Activated naive CD8-positive, alpha-beta T cell (primary cell): ENCODE data around the gene PISD.
"Not testable (repeated sequence)": the region's sequence is repeated elsewhere in the genome, so short reads cannot be mapped to it uniquely, and the experiment has no call there.

Experiments
- H3K27ac Mint-ChIP-seq: one replicate; pipeline ENCODE4 v1.8.0; 2021; ENCODE audit warnings: mixed read lengths
- H3K27me3 Mint-ChIP-seq: one replicate; pipeline ENCODE4 v1.8.0; 2021; ENCODE audit warnings: mixed read lengths
- H3K36me3 Mint-ChIP-seq: one replicate; pipeline ENCODE4 v1.8.0; 2021; ENCODE audit warnings: mixed read lengths
- H3K4me1 Mint-ChIP-seq: one replicate; pipeline ENCODE4 v1.8.0; 2021; ENCODE audit warnings: low read depth, mixed read lengths
- H3K4me3 Mint-ChIP-seq: one replicate; pipeline ENCODE4 v1.8.0; 2021; ENCODE audit warnings: mild to moderate bottlenecking, mixed read lengths
- H3K9me3 Mint-ChIP-seq: one replicate; pipeline ENCODE4 v1.8.0; 2021; ENCODE audit warnings: low read depth, mixed read lengths

PISD gene

DNA sequence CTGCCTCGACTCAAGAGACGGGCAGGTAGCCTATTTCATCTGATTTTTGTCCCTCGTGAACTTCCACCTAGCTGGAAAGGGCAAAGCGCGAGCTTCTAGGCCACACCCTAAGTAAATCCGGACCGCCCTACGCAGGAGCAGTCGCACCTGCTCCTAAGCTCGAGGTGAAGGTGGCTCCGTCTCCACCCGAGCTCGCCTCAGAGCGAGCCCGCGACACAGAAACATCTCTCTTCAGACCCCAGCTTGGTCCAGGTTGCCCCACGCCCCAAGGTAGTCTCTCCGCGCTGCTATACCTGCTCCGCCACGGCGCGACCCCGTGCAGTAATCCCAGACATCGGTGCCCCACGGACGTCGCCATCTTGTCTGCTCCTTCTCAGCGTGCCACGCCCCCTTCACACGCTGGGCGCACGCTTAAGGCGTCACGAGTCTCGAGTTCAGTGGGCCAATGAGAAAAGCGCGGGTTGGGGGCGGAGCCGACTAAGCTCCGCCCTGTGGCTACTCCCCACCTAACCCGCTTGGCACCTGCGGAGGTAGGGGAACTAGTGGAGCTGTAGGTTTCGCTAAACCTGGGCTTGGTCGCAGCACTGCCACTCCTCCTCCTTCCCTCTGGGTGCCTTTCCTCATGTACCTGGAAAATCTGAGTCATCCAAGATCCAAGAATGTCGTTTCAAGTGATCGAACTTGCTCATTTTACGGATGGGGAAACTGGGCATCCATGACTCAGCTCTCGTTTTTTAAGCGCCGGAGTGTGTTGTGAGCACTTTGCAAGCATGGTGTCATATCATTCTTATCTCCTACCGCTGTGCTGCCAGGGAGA, at the start of gene PISD:
Gene PISD (minus strand): TSS at position 365 of the 817 bp plus-strand sequence. CDS start 7 bp downstream, at position 358.
- Mint-ChIP-seq H3K4me3 (peak within 1 kb of the TSS; percentile 99), H3K36me3 (no peaks in the 10 kb centered on the region), H3K27me3 (no peaks in the 10 kb centered on the region), H3K27ac (peak within 1 kb of the TSS; percentile 98), H3K4me1 (peaks cover 32% of the 10 kb centered on the region), H3K9me3 (no peaks in the 10 kb centered on the region)

DNA sequence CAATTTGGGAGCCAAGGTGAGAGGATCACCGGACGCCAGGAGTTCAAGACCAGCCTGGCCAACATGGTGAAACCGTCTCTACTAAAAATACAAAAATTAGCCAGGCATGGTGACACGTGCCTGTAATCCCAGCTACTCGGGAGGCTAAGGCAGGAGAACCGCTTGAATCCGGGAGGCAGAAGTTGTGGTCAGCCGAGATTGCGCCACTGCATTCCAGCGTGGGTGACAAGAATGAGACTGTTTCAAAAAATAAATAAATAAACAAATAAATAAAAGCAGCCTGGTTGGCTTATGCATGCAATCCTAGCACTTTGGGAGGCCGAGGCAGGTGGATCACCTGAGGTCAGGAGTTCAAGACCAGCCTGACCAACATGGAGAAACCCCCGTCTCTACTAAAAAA, 49.2 kb upstream of the PISD start:
- H3K27me3 Mint-ChIP-seq, H3K4me3 Mint-ChIP-seq, H3K4me1 Mint-ChIP-seq, H3K27ac Mint-ChIP-seq, H3K9me3 Mint-ChIP-seq: not testable (repeated sequence)
- peaks cover 16% of the 10 kb centered on the region for H3K36me3 Mint-ChIP-seq

DNA sequence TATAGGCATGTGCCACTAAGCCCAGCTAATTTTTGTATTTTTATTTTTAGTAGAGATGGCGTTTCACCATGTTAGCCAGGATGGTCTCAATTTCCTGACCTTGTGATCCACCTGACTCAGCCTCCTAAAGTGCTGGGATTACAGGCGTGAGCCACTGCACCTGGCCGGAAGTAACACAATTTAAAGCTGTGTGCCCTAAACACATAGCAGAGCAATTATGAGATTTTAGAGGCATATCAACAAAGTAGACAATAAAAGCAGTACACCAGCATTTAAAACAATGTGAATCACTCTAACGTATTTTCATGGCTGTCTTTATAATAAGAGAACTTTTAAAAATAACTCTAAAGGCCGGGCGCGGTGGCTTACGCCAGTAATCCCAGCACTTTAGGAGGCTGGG, 45.5 kb upstream of the PISD start:
- no peak overlapping the region for H3K4me3 Mint-ChIP-seq
- no peaks in the 10 kb centered on the region for H3K27me3 Mint-ChIP-seq
- H3K4me1 Mint-ChIP-seq: peaks cover 1% of the 10 kb centered on the region
- no peaks in the 10 kb centered on the region for H3K9me3 Mint-ChIP-seq
- no peak overlapping the region for H3K27ac Mint-ChIP-seq
- peaks cover 6% of the 10 kb centered on the region for H3K36me3 Mint-ChIP-seq

DNA sequence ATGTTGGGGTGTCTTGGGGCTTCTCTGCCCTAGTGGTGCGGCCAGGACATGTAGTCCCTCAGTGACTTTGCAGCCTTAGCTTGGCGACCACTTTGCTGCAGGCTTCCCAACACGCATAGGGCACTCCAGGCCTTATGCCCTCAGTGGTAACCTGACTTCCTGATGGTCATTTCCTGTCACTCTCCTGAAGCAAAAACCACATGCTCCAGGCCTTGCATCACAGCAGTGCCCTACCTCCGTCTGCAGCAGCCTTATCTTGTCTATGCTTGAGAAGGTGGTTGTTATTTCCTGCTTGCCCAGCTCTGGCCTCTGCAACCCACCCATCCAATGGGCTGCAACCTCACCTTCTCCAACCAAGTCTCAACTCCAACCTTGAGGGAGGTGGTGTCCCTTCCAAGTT, 33.4 kb upstream of the PISD start:
- Mint-ChIP-seq H3K27ac (peak overlapping the region; percentile 28), H3K9me3 (no peaks in the 10 kb centered on the region), H3K27me3 (no peaks in the 10 kb centered on the region), H3K36me3 (peaks cover 7% of the 10 kb centered on the region), H3K4me3 (no peak overlapping the region), H3K4me1 (peaks cover 14% of the 10 kb centered on the region)

DNA sequence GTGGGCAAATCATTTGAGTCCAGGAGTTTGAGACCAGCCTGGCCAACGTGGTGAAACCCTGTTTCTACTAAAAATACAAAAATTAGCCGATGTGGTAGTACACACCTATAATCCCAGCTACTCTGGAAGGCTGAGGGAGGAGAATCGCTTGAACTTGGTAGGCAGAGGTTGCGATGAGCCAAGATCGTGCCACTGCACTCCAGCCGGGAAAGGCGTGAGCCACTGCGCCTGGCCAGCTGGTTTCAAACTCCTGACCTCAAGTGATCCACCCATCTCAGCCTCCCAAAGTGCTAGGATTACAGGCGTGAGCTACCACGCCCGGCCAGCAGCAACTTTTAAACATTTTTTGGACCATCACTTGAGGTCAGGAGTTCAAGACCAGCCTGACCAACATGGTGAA, 32.0 kb upstream of the PISD start:
- H3K9me3 Mint-ChIP-seq, H3K4me3 Mint-ChIP-seq: not testable (repeated sequence)

DNA sequence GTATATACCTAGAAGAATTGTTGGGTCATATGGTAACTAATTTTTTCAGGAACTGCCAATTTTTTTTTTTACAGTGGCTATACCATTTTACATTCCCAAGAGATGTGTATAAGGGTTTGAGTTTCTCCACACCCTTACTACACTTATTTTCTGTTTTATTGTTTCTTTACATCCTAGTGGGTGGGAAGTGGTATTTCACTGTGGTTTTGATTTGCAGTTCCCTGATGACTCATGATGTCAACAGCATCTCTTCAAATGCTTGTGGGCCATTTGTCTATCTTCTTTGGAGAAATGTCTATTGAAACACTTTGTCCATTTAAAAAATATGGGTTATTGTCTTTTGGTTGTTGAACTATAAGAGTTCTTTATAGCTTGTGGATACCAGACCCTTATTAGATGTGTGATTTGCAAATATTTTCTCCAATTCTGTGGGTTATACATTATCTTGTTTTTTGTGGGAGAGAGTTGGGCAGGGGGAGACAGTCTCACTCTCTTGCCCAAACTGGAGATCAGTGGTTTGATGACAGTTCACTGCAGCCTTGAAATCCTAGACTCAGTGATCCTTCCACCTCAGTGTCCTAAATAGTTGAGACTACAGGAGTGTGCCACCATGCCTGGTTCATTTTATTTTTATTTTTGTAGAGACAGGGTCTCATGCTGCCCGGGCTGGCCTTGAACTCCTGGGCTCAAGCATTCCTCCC, 30.3 kb upstream of the PISD start:
- Mint-ChIP-seq H3K9me3 (no peaks in the 10 kb centered on the region), H3K4me1 (peaks cover 14% of the 10 kb centered on the region), H3K36me3 (peaks cover 7% of the 10 kb centered on the region), H3K4me3 (no peak overlapping the region), H3K27me3 (no peaks in the 10 kb centered on the region), H3K27ac (peak overlapping the region; percentile 51)

More for the DNA sequence above, 32.0 kb upstream of the PISD start:
- not testable (repeated sequence) for H3K27me3 Mint-ChIP-seq, H3K36me3 Mint-ChIP-seq, H3K27ac Mint-ChIP-seq
- H3K4me1 Mint-ChIP-seq: peaks cover 14% of the 10 kb centered on the region

DNA sequence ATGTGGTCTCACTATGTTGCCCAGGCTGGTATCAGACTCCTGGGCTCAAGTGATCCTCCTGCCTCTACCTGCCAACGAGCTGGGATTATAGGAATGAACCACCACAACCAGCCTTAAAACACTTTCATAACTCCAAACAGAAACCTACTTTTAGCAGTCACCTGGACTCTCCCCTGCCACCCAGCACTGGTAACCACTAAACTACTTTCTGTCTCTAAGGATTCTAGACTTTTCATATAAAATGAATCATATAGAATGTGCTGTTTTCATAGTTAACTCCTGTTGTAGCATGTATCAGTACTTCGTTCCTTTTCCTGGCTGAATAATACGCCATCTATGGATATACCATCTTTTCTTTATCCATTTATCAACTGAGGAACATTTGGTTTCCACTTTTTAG, 29.4 kb upstream of the PISD start:
- H3K4me3 Mint-ChIP-seq: no peak overlapping the region
- H3K9me3 Mint-ChIP-seq: no peaks in the 10 kb centered on the region

DNA sequence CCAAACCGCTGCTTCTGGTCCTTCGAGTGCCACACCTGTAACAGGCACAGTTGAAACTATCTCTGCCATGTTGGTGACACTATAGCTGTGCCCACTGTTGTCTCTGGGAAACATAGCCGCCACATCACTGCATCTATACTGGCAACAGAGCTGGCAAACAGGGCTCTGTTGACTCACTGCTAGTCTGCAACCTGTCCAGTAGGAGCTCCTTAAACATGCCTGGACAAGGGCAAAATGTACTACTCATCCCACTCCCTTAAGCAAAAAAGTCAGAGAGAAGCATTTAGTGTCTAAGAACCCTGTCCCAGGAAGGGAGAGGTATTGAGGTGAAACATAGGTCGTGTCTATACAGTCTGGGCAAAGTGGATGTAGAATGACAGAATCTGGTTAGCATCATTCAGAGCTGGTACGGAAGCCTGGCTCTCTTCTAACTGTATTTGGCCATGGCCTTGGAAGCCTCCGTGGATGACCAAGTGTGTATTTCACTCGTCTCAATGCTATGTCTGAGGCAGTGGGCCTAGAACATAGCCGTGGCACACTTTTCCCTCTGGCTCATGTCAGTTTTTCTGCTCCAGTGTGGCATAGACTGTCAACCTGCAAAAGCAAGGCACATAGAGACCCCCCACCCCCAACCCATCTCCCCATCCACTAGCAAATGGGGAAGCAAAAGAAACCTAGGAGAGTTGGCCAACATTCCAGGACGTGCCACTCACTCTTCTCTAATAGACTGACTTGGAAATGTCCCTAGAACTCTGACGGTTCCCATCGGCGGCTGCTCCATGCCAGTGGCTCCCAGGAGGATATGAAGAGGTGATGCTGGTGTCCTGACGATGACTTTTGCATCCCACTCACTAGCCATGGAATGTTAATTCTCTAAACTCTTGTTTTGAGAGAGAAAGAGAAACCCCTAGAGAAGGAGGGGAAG, 21.4 kb upstream of the PISD start:
- H3K27ac Mint-ChIP-seq: no peak overlapping the region

More for the DNA sequence above, 29.4 kb upstream of the PISD start:
- peaks cover 14% of the 10 kb centered on the region for H3K4me1 Mint-ChIP-seq
- no peaks in the 10 kb centered on the region for H3K27me3 Mint-ChIP-seq
- H3K36me3 Mint-ChIP-seq: peaks cover 7% of the 10 kb centered on the region
- H3K27ac Mint-ChIP-seq: no peak overlapping the region

DNA sequence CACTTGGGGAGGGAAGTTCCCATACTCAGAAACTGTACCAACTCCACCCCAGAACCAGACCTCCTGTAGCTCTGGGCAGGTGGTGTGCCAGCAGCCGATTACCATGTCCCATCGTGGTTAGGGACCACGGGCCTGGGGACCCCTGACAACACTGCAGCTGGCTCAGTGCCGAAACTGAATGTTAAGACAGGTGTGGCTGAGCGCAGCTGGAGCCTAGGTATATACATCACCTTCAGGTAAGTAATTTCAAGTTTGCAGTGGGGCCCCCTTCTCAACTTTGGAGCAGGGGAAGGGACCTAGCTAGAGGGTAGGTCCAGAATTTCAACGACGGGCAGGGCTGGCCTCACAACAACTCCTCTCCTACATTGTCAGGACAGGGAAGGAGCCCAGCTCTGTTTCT, 20.7 kb upstream of the PISD start:
- Mint-ChIP-seq H3K36me3 (no peaks in the 10 kb centered on the region), H3K27me3 (no peaks in the 10 kb centered on the region), H3K27ac (no peak overlapping the region), H3K9me3 (no peaks in the 10 kb centered on the region), H3K4me1 (peaks cover 2% of the 10 kb centered on the region), H3K4me3 (no peak overlapping the region)

More for the DNA sequence above, 21.4 kb upstream of the PISD start:
- no peaks in the 10 kb centered on the region for H3K27me3 Mint-ChIP-seq
- no peaks in the 10 kb centered on the region for H3K9me3 Mint-ChIP-seq
- no peaks in the 10 kb centered on the region for H3K36me3 Mint-ChIP-seq
- no peaks in the 10 kb centered on the region for H3K4me1 Mint-ChIP-seq
- H3K4me3 Mint-ChIP-seq: no peak overlapping the region

DNA sequence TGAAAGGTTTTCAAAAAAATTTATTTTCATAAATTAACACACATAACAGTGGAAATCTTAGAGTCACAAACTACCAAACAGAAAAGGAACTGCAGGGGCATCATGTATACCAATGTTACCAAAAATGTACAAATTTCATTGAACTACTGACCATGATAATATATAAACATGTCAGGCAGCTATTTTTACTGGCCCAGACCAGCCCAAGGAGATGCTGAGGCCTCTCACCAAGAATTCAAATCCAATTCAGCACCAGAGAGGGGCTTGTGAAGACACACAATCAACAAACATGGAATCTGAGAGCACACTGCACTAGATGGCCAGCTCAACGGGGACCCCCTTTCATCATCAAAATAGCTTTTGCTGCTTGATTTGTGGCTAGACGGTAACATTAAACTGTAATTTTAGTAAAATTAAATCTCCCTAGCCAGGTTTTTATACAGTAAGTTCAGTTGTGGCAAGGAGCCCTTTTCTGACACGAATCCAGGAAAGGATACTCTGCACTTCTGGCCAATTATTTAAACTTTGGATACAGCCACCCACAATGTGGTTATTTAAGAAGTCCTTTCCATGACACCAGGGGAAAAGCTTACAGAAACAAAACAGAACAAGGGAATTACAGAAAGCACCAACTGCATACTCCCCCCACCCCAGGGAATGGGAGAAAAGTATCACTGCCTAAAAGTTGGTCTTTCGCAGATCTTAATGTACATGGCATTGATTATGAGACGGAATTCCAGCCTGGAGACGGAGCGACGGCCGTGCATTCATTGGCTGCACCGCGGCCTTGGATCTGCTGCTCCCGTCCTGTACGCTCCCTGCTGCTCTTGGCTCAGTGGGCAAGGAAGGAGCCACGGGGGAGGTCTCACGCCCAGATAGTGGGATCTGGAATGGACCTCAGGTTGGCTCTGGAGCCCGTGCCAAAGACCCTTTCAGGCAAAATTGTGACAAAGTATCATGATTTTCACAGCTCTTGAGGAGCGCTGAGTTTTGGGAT, 19.6 kb upstream of the PISD start:
- Mint-ChIP-seq H3K27ac (no peak overlapping the region), H3K4me1 (peaks cover 6% of the 10 kb centered on the region), H3K9me3 (no peaks in the 10 kb centered on the region), H3K27me3 (no peaks in the 10 kb centered on the region), H3K36me3 (no peaks in the 10 kb centered on the region), H3K4me3 (no peak overlapping the region)

DNA sequence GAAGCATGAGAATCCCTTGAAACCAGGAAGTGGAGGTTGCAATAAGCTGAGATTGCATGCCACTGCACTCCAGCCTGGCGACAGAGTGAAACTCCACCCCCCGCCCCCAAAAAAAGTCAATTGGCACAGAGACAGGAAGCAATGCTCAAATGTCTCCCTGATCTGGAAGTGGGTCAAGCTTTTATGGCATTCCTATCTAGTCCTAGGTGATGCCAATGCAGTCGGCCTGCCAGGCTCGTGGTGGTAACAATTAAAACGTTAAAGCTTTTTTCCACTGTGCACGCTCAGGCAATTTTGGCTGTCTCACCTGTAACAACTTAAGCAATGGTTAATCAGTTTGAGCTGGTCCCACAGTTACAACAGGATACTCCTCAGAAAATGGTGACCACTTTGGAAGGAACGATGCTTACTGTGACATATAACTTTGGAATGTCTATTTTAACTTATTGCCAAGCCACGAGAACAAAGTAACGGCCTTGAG, 18.9 kb upstream of the PISD start:
- H3K27ac Mint-ChIP-seq: no peak overlapping the region
- H3K36me3 Mint-ChIP-seq: no peaks in the 10 kb centered on the region

DNA sequence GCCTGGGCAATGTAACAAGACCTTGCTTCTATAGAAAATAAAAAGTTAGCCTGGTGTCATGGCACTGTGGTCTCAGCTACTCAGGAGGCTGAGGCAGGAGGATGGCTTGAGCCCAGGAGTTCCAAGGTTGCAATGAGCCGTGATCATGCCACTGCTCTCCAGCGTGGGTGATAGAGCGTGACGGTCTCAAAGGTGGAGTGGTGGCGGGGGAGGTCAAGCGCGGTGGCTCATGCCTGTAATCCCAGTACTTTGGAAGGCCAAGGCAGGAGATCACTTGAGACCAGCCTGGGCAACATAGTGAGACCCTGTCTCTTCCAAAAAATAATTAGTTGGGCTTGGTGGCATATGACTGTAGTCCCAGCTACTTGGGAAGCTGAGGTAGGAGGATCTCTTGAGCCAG, 16.7 kb upstream of the PISD start:
- Mint-ChIP-seq H3K27me3 (no peaks in the 10 kb centered on the region), H3K9me3 (no peaks in the 10 kb centered on the region), H3K4me1 (peaks cover 12% of the 10 kb centered on the region), H3K36me3 (no peaks in the 10 kb centered on the region), H3K27ac (no peak overlapping the region), H3K4me3 (no peak overlapping the region)

More for the DNA sequence above, 18.9 kb upstream of the PISD start:
- H3K27me3 Mint-ChIP-seq: no peaks in the 10 kb centered on the region
- H3K9me3 Mint-ChIP-seq: no peaks in the 10 kb centered on the region
- peaks cover 12% of the 10 kb centered on the region for H3K4me1 Mint-ChIP-seq
- H3K4me3 Mint-ChIP-seq: no peak overlapping the region

DNA sequence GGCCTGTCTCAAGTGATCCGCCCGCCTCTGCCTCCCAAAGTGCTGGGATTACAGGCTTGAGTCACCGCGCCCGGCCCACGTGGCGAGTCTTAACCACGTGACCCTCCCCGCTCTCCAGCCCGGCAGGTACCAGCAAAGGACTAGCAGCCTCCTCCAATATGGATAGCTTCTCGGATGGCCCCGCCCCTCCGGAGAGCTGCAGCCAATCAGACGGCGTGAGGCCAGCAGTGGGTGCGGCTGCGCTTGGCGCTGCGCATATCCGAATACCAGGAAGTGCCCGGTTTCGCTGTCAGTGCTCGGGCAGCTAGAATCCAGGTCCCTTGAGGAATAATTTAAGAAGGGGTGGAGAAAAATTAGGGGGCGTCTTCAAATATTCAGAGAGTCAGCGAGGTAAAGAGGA, 14.7 kb upstream of the PISD start:
- Mint-ChIP-seq H3K36me3 (no peaks in the 10 kb centered on the region), H3K4me1 (peaks cover 12% of the 10 kb centered on the region), H3K27ac (peak overlapping the region; percentile 93), H3K27me3 (no peaks in the 10 kb centered on the region), H3K4me3 (peak overlapping the region; percentile 93), H3K9me3 (no peaks in the 10 kb centered on the region)

DNA sequence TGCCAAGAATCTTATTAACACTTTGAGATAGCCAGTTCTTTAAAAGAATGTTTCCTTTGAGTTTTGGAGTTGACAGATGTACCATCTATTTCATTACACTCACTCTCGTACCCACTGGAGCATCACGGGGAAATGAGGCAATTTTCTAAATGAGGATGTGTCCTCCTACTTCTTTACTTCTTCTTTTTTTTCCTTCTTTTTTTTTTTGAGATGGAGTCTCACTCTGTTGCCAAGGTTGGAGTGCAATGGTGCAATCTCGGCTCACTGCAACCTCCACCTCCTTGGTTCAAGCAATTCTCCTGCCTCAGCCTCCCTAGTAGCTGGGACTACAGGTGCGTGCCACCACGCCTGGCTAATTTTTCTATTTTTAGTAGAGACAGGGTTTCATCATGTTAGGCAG, 12.2 kb upstream of the PISD start:
- not testable (repeated sequence) for H3K9me3 Mint-ChIP-seq, H3K27ac Mint-ChIP-seq, H3K27me3 Mint-ChIP-seq, H3K36me3 Mint-ChIP-seq, H3K4me3 Mint-ChIP-seq
- peaks cover 12% of the 10 kb centered on the region for H3K4me1 Mint-ChIP-seq
